Mucosa of stomach (tissue), 1 donor: ENCODE data around the gene DEPDC1B.
A peak's percentile ranks its signal among the peaks of the same experiment; 100 is the strongest.
"Not testable (repeated sequence)": the region's sequence is repeated elsewhere in the genome, so short reads cannot be mapped to it uniquely, and the experiment has no call there.

ENCODE experiments used
- H3K27me3 ChIP-seq: one replicate; pipeline ENCODE4 v1.7.0; 2013; ENCODE audit warnings: mild to moderate bottlenecking, low read length; ENCODE audit not compliant: control insufficient read depth, insufficient read depth
- H3K36me3 ChIP-seq: one replicate; pipeline ENCODE4 v1.7.0; 2013; ENCODE audit warnings: low read length; ENCODE audit not compliant: control insufficient read depth, insufficient read depth
- H3K4me1 ChIP-seq: one replicate; pipeline ENCODE4 v1.7.0; 2013; ENCODE audit warnings: mild to moderate bottlenecking, low read length; ENCODE audit not compliant: control insufficient read depth, insufficient read depth
- H3K4me3 ChIP-seq: one replicate; pipeline ENCODE4 v1.7.0; 2013; ENCODE audit warnings: low read length
- H3K9ac ChIP-seq: one replicate; pipeline ENCODE4 v1.7.0; 2013; ENCODE audit warnings: mild to moderate bottlenecking, low read length, moderate library complexity
- H3K9me3 ChIP-seq: one replicate; pipeline ENCODE4 v1.7.0; 2013; ENCODE audit warnings: mild to moderate bottlenecking, low read length, moderate library complexity; ENCODE audit not compliant: control insufficient read depth
- donor health status: Pancreatic carcinoma.

Gene DEPDC1B

DNA sequence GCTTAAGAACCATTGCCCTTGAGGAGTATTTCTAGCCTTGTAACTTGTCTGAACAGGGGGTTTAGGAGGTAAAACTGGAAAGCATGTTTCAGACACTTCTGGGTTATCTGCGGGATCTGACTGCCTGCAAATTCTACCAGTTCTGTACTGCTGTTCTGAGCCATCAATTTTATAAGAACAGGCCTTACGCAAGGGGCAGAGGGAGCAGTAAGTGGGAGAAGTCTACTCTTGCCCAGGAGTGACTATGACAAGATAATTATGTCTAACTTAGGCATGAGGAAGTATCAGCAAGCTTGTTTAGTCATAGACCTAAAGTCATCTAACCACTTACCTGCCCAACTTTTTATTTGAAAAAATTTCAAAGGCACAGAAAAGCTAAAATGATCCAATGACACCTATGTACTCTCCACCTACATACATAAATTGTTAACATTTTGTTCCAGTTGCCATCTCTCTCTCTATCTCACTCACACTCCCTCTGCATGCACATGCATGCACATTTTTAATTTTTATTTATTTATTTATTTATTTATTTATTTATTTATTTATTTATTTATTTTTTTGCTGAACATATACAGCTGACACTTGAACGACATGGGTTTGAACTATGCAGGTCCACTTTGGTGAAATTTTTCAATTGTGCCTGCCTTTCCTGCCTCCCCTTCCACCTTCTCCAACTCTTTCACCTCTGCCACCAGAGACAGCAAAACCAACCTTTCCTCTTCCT lies 18.4 kb upstream of the DEPDC1B start:
- Histone ChIP-seq H3K4me3 (no peak overlapping the region), H3K27me3 (no peaks in the 10 kb centered on the region), H3K36me3 (no peaks in the 10 kb centered on the region), H3K9ac (no peak overlapping the region), H3K4me1 (no peaks in the 10 kb centered on the region), H3K9me3 (no peaks in the 10 kb centered on the region)

DNA sequence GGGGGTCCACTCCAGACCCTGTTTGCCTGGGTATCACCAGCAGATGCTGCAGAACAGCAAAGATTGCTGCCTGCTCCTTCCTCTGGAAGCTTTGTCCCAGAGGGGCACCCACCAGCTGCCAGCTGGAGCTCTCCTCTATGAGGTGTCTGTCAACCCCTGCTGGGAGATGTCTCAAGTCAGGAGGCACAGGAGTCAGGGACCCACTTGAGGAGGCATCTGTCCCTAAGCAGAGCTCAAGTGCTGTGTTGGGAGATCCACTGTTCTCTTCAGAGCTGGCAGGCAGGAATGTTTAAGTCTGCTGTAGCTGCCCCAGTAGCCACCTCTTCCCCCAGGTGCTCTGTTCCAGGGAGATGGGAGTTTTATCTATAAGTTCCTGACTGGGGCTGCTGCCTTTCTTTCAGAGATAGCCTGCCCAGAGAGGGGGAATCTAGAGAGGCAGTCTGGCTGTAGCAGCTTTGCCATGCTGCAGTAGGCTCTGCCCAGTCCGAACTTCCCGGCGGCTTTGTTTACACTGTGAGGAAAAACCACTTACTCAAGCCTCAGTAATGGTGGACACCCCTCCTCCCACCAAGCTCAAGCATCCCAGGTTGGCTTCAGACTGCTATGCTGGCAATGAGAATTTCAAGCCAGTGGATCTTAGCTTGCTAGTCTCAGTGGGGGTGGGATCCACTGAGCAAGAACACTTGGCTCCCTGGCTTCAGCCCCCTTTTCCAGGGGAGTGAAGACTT lies 15.4 kb upstream of the DEPDC1B start:
- not testable (repeated sequence) for H3K4me3 ChIP-seq, H3K36me3 ChIP-seq, H3K4me1 ChIP-seq, H3K9me3 ChIP-seq, H3K27me3 ChIP-seq, H3K9ac ChIP-seq

DNA sequence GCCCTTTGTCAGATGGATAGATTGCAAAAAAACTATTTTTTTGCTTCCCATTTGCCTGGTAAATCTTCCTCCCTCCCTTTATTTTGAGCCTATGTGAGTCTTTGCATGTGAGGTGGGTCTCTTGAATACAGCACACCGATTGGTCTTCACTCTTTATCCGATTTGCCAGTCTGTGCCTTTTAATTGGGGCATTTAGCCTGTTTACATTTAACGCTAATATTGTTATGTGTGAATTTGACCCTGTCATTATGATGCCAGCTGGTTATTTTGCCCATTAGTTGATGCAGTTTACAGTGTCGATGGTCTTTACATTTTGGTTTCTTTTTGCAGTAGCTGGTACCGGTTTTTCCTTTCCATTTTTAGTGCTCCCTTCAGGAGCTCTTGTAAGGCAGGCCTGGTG lies 13.0 kb upstream of the DEPDC1B start:
- Histone ChIP-seq H3K27me3 (no peaks in the 10 kb centered on the region), H3K9me3 (no peaks in the 10 kb centered on the region), H3K4me3 (no peak overlapping the region), H3K36me3 (no peaks in the 10 kb centered on the region), H3K4me1 (no peaks in the 10 kb centered on the region), H3K9ac (no peak overlapping the region)

DNA sequence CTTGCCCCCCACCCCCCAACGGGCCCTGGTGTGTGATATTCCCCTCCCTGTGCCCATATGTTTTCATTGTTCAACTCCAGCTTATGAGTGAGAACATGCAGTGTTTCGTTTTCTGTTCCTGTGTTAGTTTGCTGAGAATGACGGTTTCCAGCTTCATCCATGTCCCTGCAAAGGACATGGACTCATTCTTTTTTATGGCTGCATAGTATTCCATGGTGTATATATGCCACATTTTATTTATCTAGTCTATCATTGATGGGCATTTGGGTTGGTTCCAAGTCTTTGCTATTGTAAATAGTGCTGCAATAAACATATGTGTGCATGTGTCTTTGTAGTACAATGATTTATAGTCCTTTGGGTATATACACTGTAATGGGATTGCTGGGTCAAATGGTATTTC lies 11.9 kb upstream of the DEPDC1B start:
- H3K9ac ChIP-seq, H3K36me3 ChIP-seq, H3K27me3 ChIP-seq, H3K4me3 ChIP-seq, H3K4me1 ChIP-seq, H3K9me3 ChIP-seq: not testable (repeated sequence)

DNA sequence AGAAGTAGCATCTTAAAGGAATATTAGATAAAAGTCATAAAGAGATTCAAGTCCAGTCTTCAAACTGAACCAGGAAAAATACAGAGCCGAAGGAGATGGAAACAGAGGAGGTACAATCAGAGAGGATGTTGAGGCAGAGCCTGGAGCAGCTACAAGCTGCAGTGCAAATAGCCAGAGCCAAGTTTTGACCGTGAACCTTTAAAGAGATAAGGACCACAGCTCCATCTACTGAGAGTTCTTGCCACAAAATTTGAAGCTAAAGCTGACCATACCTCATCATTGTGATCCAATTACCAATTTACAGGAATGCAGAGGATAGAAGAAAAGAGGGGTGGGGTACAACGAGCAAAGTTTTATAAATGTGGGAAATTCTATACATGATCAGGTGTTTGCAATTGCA lies 10.4 kb upstream of the DEPDC1B start:
- Histone ChIP-seq H3K9me3 (no peaks in the 10 kb centered on the region), H3K9ac (no peak overlapping the region), H3K36me3 (no peaks in the 10 kb centered on the region), H3K4me3 (no peak overlapping the region), H3K4me1 (no peaks in the 10 kb centered on the region), H3K27me3 (no peaks in the 10 kb centered on the region)

DNA sequence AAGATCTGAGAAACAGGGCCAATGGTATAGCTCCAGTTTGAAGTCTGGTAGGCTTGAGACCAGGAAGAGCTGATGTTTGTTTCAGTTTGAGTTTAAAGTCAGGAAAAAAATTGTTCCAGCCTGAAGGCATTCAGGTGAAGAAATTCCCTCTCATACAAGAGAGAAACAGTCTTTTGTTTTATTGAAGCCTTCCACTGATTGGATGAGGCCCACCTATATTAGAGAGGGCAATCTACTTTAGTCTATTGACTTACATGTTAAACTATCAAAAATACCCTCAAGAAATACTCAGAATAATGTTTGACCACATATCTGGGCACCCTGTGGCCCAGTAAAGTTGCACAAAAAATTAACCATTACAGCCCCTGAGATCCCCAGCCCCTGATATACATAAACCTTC lies 5.2 kb upstream of the DEPDC1B start:
- H3K4me3 ChIP-seq, result no peak overlapping the region
- no peak overlapping the region for H3K9ac ChIP-seq
- peaks cover 6% of the 10 kb centered on the region for H3K4me1 ChIP-seq
- no peaks in the 10 kb centered on the region for H3K27me3 ChIP-seq
- H3K36me3 ChIP-seq, result no peaks in the 10 kb centered on the region
- H3K9me3 ChIP-seq, result no peaks in the 10 kb centered on the region

DNA sequence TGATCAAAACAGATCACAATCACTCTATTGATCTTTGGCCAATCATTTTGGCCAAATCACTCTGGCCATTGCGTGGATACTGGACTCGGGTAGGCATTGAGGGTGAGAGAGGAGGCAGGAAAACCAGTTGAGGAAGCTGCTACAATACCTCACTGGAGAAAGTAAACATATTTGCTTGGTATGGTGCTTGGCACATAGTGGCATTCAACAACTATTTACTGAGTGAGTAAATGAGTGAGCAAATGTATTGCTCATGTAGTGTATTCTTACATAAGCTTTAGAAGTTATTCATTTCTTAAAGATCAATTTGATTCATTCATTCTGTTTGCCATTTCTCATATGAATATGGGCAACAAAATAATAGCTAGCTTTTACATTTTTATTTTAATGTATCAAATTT lies 4.0 kb upstream of the DEPDC1B start:
- no peaks in the 10 kb centered on the region for H3K27me3 ChIP-seq
- no peak overlapping the region for H3K4me3 ChIP-seq
- H3K9me3 ChIP-seq, result no peaks in the 10 kb centered on the region
- H3K4me1 ChIP-seq, result peaks cover 6% of the 10 kb centered on the region
- no peaks in the 10 kb centered on the region for H3K36me3 ChIP-seq
- H3K9ac ChIP-seq, result no peak overlapping the region

DNA sequence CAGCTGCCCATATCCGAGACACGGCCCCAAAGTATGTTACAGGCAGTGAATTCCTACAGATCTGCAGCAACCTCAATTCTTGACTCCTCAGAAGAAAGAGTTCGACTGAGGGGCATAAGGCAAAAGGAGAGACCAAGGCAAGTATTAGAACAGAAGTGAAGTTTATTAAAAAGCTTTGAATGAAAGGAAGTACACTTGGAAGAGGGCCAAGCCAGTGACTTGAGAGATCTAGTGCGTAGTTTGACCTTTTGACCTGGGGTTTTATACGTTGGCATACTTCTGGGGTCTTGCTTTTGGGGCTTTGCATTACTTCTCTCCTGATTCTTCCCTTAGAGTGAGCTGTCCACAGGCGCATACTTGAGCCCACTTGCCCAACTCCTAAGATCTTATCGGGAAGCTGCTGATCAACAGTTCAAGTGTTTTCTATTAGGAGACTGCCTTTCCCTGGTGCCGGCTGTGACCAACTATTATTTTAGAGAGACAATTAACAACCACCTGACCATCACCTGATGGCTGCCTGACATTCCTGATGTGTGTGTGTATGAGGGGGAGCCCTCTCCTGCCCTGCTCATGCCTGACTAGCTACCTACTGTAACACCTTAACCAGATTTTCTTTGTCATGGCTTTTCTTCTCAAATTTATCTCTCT lies 1.5 kb upstream of the DEPDC1B start:
- no peaks in the 10 kb centered on the region for H3K27me3 ChIP-seq

DNA sequence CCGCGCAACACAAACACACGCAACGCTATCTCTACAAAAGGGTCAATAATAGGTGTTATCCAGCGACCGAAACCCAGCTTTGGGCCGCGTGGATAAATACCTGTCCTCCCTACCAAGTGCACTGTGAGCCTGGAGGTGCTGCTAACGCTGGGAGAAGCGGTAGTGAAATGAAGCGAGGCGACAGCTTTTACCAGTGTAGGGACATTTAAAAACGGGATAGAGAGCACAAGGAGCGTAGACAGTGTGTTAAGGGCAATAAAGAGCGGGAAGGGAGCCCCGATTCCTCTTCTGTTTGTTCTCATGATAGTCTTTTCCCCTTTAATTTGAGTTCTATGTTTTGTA lies 421 bp upstream of the DEPDC1B start:
- Histone ChIP-seq H3K4me3 (peak overlapping the region; percentile 90), H3K36me3 (no peaks in the 10 kb centered on the region), H3K9me3 (no peaks in the 10 kb centered on the region), H3K9ac (peak overlapping the region; percentile 85), H3K4me1 (peaks cover 6% of the 10 kb centered on the region), H3K27me3 (no peaks in the 10 kb centered on the region)

More for the DNA sequence above, 1.5 kb upstream of the DEPDC1B start:
- Histone ChIP-seq H3K9ac (no peak overlapping the region), H3K36me3 (no peaks in the 10 kb centered on the region), H3K4me3 (no peak overlapping the region), H3K9me3 (no peaks in the 10 kb centered on the region), H3K4me1 (peaks cover 6% of the 10 kb centered on the region)

DNA sequence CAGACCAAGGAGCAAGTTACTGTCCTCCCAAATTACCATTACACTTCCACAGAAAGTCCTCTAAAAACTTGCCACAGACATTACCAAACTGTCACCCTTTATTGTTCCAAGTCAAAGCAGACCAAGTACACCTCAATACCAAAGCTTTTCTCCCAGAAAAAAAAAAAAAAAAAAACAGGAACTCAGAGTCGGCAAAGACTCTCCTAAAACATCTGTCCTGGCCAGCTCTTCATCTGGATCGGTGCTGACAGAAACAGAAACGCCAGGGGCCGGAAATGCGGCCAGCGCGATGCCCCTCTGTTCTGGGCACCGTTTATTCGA lies 718 bp downstream of the DEPDC1B start:
- peak overlapping the region; percentile 90 for H3K4me3 ChIP-seq
- peaks cover 6% of the 10 kb centered on the region for H3K4me1 ChIP-seq
- H3K27me3 ChIP-seq, result no peaks in the 10 kb centered on the region
- H3K36me3 ChIP-seq, result no peaks in the 10 kb centered on the region
- peak overlapping the region; percentile 85 for H3K9ac ChIP-seq
- H3K9me3 ChIP-seq, result no peaks in the 10 kb centered on the region

DNA sequence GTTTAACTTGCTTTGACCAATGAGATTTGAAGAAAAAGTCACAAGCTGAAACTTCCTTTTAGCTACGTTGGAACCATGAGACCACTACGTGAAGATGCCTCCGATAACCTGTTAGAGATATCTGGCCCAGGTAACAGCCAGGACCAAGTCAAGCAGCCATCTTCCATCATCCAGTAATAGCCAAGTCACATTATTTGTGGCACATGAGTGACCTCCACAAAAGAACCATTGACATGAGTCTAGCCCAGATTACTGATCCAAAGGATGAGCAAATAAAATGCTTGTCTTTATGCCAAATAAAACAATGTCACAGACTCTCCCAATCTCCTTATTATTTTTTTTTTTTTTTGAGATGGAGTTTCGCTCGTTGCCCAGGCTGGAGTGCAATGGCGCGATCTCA lies 1.6 kb downstream of the DEPDC1B start:
- H3K36me3 ChIP-seq, result no peaks in the 10 kb centered on the region
- H3K27me3 ChIP-seq, result no peaks in the 10 kb centered on the region
- H3K9me3 ChIP-seq, result no peaks in the 10 kb centered on the region
- H3K4me1 ChIP-seq, result no peaks in the 10 kb centered on the region
- H3K9ac ChIP-seq, result no peak overlapping the region
- H3K4me3 ChIP-seq, result no peak overlapping the region

DNA sequence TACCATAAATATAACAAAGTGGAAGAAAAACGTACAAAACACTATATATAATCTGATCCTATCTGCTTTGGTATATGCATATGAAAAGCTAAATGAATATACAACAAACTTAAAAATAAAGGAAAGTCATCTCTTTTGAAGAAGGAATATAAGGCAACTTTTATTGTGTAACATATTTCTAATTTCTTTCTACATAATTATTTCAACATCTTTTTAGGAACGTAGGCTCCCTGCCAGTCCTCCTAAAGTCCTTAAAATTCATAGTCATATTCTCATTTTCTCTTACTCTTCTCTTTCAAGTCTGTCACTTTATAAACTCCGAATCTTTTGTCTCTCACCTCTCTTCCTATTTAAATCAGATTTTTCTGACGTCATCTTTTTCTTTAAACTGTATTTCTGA lies 9.6 kb downstream of the DEPDC1B start:
- Histone ChIP-seq H3K4me3 (no peak overlapping the region), H3K36me3 (no peaks in the 10 kb centered on the region), H3K4me1 (no peaks in the 10 kb centered on the region), H3K9ac (no peak overlapping the region), H3K9me3 (no peaks in the 10 kb centered on the region), H3K27me3 (no peaks in the 10 kb centered on the region)
